SK-N-MC (cell line): ENCODE results near the gene PHLPP2.

Experiments
- EZH2 ChIP-seq: fragments of 200-600 bp; sonication (generic); IDR thresholded peaks from one replicate; pipeline ENCODE4 v1.6.1; 2017; ENCODE audit warnings: antibody characterized with exemption
- POLR2AphosphoS5 ChIP-seq: IDR thresholded peaks from 2 replicates; pipeline ENCODE4 v1.6.1; 2012; ENCODE audit warnings: mild to moderate bottlenecking, low read depth, low read length, borderline replicate concordance

GRCh38 chr16:71628810-71629209 lies 95.7 kb downstream of the PHLPP2 start:
- no peak for TF ChIP-seq EZH2
- TF ChIP-seq POLR2AphosphoS5 = no peak
